ENCODE measurements around the gene TMEM179.

Gene TMEM179

DNA sequence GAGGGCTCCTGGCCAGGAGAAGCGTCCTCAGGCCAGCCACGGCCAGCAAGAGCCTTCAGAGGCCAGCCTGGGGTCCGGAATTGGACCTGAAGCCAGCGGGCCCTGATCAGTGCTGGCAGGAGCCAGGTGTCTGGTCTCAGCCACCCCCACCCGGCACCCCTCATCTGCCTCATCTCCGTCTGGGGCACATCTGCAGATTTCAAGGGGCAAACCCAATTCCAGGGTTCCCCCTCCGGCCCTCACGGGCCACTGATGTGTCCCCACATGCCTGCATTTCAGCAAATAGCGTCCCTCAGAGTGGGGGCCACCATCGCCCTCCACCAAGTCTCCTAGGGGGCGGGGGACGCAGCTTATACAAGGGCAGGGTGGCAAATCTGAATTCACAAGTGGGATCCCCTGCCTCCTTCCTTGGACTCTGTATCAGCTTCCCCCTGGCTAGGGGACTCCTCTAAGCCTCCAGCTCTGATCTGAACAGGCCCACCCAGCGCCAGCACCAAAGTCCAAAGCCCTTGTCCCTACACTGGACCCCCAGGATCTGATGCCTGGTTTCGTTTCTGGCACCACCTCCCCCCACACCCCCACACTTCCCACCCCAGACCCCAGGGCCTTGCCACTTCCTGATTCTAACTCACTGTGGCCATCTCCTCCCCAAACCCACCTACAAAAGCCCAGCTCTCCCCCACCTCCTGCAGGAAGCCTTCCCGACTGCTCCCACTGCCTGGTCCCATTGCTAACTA, 10.1 kb downstream of the TMEM179 start:
- Histone ChIP-seq H3K27ac (ENCODE audit: low read length) (no peak overlapping the region), H3K27me3 (ENCODE audit: insufficient read depth, low read length, poor library complexity) (no peaks in the 10 kb centered on the region), H4K20me1 (ENCODE audit: insufficient read depth, low read length) (no peaks in the 10 kb centered on the region), H3K4me1 (ENCODE audit: insufficient read depth, low read length) (no peaks in the 10 kb centered on the region), H3K36me3 (ENCODE audit: insufficient read depth, low read length) (no peaks in the 10 kb centered on the region), H3K79me2 (ENCODE audit: insufficient read depth, low read length) (no peaks in the 10 kb centered on the region), H3K4me3 (ENCODE audit: low read depth in 1 of 2, low read length in 2 of 2) (no peak overlapping the region), H3K4me2 (ENCODE audit: insufficient read depth, low read length) (no peak overlapping the region), H2AFZ (ENCODE audit: low read depth, low read length) (no peak overlapping the region), H3K9me3 (ENCODE audit: insufficient read depth, low read length, severe bottlenecking) (no peaks in the 10 kb centered on the region), H3K9ac (ENCODE audit: low read depth, low read length) (no peak overlapping the region)
- ATAC-seq (ENCODE audit: insufficient read depth, low read depth) (no peak), DNase-seq (no peak)
- TF ChIP-seq CTCF (IDR thresholded peaks at IDR 0.05; ENCODE audit: borderline replicate concordance, extremely low read depth, low read length, poor library complexity, severe bottlenecking) (no peak), EZH2 (IDR thresholded peaks at IDR 0.05; ENCODE audit: borderline replicate concordance, low read depth, low read length, severe bottlenecking) (no peak)

GRCh38 chr14:104593710-104594136, 10.8 kb downstream of the TMEM179 start:
- ATAC-seq (ENCODE audit: insufficient read depth, low read depth), result no peak

GRCh38 chr14:104593241-104593701, 11.3 kb downstream of the TMEM179 start:
- DNase-seq (no peak), ATAC-seq (ENCODE audit: insufficient read depth, low read depth) (no peak)
- H3K27ac ChIP-seq (ENCODE audit: low read length), result no peak overlapping the region

More at GRCh38 chr14:104593710-104594136, 10.8 kb downstream of the TMEM179 start:
- Histone ChIP-seq H3K4me2 (ENCODE audit: insufficient read depth, low read length) (no peak overlapping the region), H3K27ac (ENCODE audit: low read length) (no peak overlapping the region), H4K20me1 (ENCODE audit: insufficient read depth, low read length) (no peaks in the 10 kb centered on the region), H2AFZ (ENCODE audit: low read depth, low read length) (no peak overlapping the region), H3K9ac (ENCODE audit: low read depth, low read length) (no peak overlapping the region), H3K4me1 (ENCODE audit: insufficient read depth, low read length) (no peaks in the 10 kb centered on the region), H3K9me3 (ENCODE audit: insufficient read depth, low read length, severe bottlenecking) (no peaks in the 10 kb centered on the region), H3K79me2 (ENCODE audit: insufficient read depth, low read length) (no peaks in the 10 kb centered on the region), H3K27me3 (ENCODE audit: insufficient read depth, low read length, poor library complexity) (no peaks in the 10 kb centered on the region), H3K36me3 (ENCODE audit: insufficient read depth, low read length) (no peaks in the 10 kb centered on the region), H3K4me3 (ENCODE audit: low read depth in 1 of 2, low read length in 2 of 2) (no peak overlapping the region)
- no peak for TF ChIP-seq CTCF (IDR thresholded peaks at IDR 0.05; ENCODE audit: borderline replicate concordance, extremely low read depth, low read length, poor library complexity, severe bottlenecking)
- TF ChIP-seq EZH2 (IDR thresholded peaks at IDR 0.05; ENCODE audit: borderline replicate concordance, low read depth, low read length, severe bottlenecking), result no peak
- no peak for DNase-seq

More at GRCh38 chr14:104593241-104593701, 11.3 kb downstream of the TMEM179 start:
- H3K4me1 ChIP-seq (ENCODE audit: insufficient read depth, low read length), result no peaks in the 10 kb centered on the region
- H2AFZ ChIP-seq (ENCODE audit: low read depth, low read length), result no peak overlapping the region
- no peaks in the 10 kb centered on the region for H3K79me2 ChIP-seq (ENCODE audit: insufficient read depth, low read length)
- H3K4me3 ChIP-seq (ENCODE audit: low read depth in 1 of 2, low read length in 2 of 2), result no peak overlapping the region
- H4K20me1 ChIP-seq (ENCODE audit: insufficient read depth, low read length), result no peaks in the 10 kb centered on the region
- TF ChIP-seq CTCF (IDR thresholded peaks at IDR 0.05; ENCODE audit: borderline replicate concordance, extremely low read depth, low read length, poor library complexity, severe bottlenecking) (no peak), EZH2 (IDR thresholded peaks at IDR 0.05; ENCODE audit: borderline replicate concordance, low read depth, low read length, severe bottlenecking) (no peak)
- no peaks in the 10 kb centered on the region for H3K36me3 ChIP-seq (ENCODE audit: insufficient read depth, low read length)
- H3K9me3 ChIP-seq (ENCODE audit: insufficient read depth, low read length, severe bottlenecking), result no peaks in the 10 kb centered on the region
- H3K9ac ChIP-seq (ENCODE audit: low read depth, low read length), result no peak overlapping the region
- no peak overlapping the region for H3K4me2 ChIP-seq (ENCODE audit: insufficient read depth, low read length)
- H3K27me3 ChIP-seq (ENCODE audit: insufficient read depth, low read length, poor library complexity), result no peaks in the 10 kb centered on the region

Measured in DND-41 (cell line).